Suprapubic skin (tissue), 4 donors: ENCODE results near the gene MUC5AC.
"Not testable (repeated sequence)": the region's sequence is repeated elsewhere in the genome, so short reads cannot be mapped to it uniquely, and the experiment has no call there.

Source experiments
- EP300 ChIP-seq: sonication (generic); formaldehyde crosslinking; IDR thresholded peaks from one replicate; pipeline ENCODE4 v1.6.1; 2017; ENCODE audit warnings: antibody characterized with exemption
- POLR2A ChIP-seq, 2 donors: fragments of 450-650 bp; IDR thresholded peaks; one replicate each; pipeline ENCODE4 v1.6.1; 2017; ENCODE audit warnings: antibody characterized with exemption in 2 of 2, mild to moderate bottlenecking in 2 of 2, moderate library complexity in 2 of 2
- POLR2AphosphoS5 ChIP-seq, 3 donors: sonication (generic); formaldehyde crosslinking; IDR thresholded peaks; one replicate each; pipeline ENCODE4 v1.6.1; 2017; ENCODE audit warnings: antibody characterized with exemption in 3 of 3
- TF ChIP-seq, protein P1 (sequence below), 2 donors: fragments of 200-600 bp in 1 of 2; fragments of 450-650 bp in 1 of 2; sonication (generic) in 1 of 2; IDR thresholded peaks; one replicate each; pipeline ENCODE4 v1.5.1; 2016 to 2019; ENCODE audit warnings: antibody characterized with exemption in 2 of 2, mild to moderate bottlenecking in 1 of 2, moderate library complexity in 1 of 2

DNA sequence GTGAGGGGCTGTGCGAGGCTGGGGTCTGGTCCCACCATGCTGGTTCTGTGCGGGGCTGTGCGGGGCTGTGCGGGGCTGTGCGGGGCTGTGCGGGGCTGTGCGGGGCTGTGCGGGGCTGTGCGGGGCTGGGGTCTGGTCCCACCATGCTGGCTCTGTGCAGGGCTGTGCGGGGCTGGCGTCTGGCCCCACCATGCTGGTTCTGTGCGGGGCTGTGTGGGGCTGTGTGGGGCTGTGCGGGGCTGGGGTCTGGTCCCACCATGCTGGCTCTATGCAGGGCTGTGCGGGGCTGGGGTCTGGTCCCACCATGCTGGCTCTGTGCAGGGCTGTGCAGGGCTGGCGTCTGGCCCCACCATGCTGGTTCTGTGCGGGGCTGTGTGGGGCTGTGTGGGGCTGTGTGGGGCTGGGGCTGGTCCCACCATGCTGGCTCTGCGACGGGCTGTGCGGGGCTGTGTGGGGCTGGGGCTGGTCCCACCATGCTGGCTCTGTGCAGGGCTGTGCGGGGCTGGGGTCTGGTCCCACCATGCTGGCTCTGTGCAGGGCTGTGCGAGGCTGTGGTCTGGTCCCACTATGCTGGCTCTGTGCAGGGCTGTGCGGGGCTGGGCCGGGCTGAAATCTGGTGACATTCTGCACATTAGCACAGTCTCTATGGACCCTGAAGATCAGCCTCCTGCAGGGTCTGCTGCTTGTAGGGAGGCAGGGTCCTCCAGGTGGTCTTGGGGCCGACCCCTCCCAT, 1.9 kb downstream of the MUC5AC start:
- not testable (repeated sequence) for TF ChIP-seq EP300; POLR2A (IDR thresholded peaks at IDR 0.05); POLR2AphosphoS5 (IDR thresholded peaks at IDR 0.05)
- TF ChIP-seq, protein P1, sequence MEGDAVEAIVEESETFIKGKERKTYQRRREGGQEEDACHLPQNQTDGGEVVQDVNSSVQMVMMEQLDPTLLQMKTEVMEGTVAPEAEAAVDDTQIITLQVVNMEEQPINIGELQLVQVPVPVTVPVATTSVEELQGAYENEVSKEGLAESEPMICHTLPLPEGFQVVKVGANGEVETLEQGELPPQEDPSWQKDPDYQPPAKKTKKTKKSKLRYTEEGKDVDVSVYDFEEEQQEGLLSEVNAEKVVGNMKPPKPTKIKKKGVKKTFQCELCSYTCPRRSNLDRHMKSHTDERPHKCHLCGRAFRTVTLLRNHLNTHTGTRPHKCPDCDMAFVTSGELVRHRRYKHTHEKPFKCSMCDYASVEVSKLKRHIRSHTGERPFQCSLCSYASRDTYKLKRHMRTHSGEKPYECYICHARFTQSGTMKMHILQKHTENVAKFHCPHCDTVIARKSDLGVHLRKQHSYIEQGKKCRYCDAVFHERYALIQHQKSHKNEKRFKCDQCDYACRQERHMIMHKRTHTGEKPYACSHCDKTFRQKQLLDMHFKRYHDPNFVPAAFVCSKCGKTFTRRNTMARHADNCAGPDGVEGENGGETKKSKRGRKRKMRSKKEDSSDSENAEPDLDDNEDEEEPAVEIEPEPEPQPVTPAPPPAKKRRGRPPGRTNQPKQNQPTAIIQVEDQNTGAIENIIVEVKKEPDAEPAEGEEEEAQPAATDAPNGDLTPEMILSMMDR (IDR thresholded peaks at IDR 0.05): not testable (repeated sequence)
